Naive thymus-derived CD4-positive, alpha-beta T cell (primary cell): Measurements from ENCODE around the gene F8. TPM values are rescaled to one million over a fixed set of nuclear protein-coding genes. Genes with fewer than 3 reads are reported as not detected.
A peak's percentile ranks its signal among the peaks of the same experiment; 100 is the strongest.

Experiments
- ATAC-seq: fragments of 150-1000 bp; cut with Tn5 transposase; 2 replicates; pipeline ENCODE4 v1.10.0; 2021; ENCODE audit warnings: mild to moderate bottlenecking, moderate library complexity
- CTCF ChIA-PET: fragments of 350-600 bp; sonication (Branson Sonifier 250); formaldehyde crosslinking; loops from one replicate; lab custom pipeline; 2021; ENCODE audit warnings: antibody characterized with exemption; lab: Charles Lee
- POLR2A ChIA-PET: fragments of 350-600 bp; sonication (Branson Sonifier 250); formaldehyde crosslinking; loops from one replicate; lab custom pipeline; 2021; ENCODE audit warnings: antibody characterized with exemption, inconsistent platforms; lab: Charles Lee
- DNase-seq, 9 donors: peaks; one replicate each; pipeline versions ENCODE4 v3.0.0 to v3.0.0-alpha.2; 2020 to 2022; ENCODE audit warnings: mixed read lengths in 1 of 9
- H3K27ac ChIP-seq: one replicate; pipeline ENCODE4 v1.7.0; 2013; ENCODE audit warnings: mild to moderate bottlenecking, low read depth, low read length, moderate library complexity
- H3K27me3 ChIP-seq, 2 donors: one replicate each; pipeline ENCODE4 v1.7.0; 2013; ENCODE audit warnings: low read length in 2 of 2, mild to moderate bottlenecking in 2 of 2, moderate library complexity in 2 of 2; ENCODE audit not compliant: control insufficient read depth in 2 of 2, insufficient read depth in 2 of 2
- H3K36me3 ChIP-seq, 3 experiments: 1 replicate in 2 of 3; 2 replicates in 1 of 3; pipeline ENCODE4 v1.7.0; 2013; ENCODE audit warnings: low read length in 3 of 3, mild to moderate bottlenecking in 3 of 3, moderate library complexity in 1 of 3; ENCODE audit not compliant: insufficient read depth in 3 of 3, control insufficient read depth in 2 of 3
- H3K4me1 ChIP-seq, 2 donors: one replicate each; pipeline ENCODE4 v1.7.0; 2013; ENCODE audit warnings: low read length in 2 of 2, mild to moderate bottlenecking in 2 of 2, moderate library complexity in 1 of 2; ENCODE audit not compliant: control insufficient read depth in 2 of 2, insufficient read depth in 2 of 2
- H3K4me3 ChIP-seq: 2 replicates; pipeline ENCODE4 v1.7.0; 2013; ENCODE audit warnings: mild to moderate bottlenecking, low read length
- H3K9me3 ChIP-seq, 3 experiments: 1 replicate in 2 of 3; 2 replicates in 1 of 3; pipeline ENCODE4 v1.7.0; 2013; ENCODE audit warnings: low read length in 3 of 3; ENCODE audit not compliant: control insufficient read depth in 2 of 3
- H3K27ac Mint-ChIP-seq, 9 donors: one replicate each; pipeline ENCODE4 v1.8.0; 2020 to 2022; ENCODE audit warnings: mixed read lengths in 9 of 9, mild to moderate bottlenecking in 8 of 9, moderate library complexity in 5 of 9, inconsistent platforms in 2 of 9
- H3K27me3 Mint-ChIP-seq, 5 donors: one replicate each; pipeline ENCODE4 v1.8.0; 2021 to 2022; ENCODE audit warnings: mixed read lengths in 5 of 5, mild to moderate bottlenecking in 1 of 5
- H3K36me3 Mint-ChIP-seq, 5 donors: one replicate each; pipeline ENCODE4 v1.8.0; 2020 to 2022; ENCODE audit warnings: mixed read lengths in 5 of 5, mild to moderate bottlenecking in 3 of 5, inconsistent platforms in 1 of 5
- H3K4me1 Mint-ChIP-seq, 7 donors: one replicate each; pipeline ENCODE4 v1.8.0; 2020 to 2022; ENCODE audit warnings: mixed read lengths in 7 of 7, mild to moderate bottlenecking in 3 of 7, inconsistent platforms in 1 of 7
- H3K4me3 Mint-ChIP-seq, 10 donors: one replicate each; pipeline ENCODE4 v1.8.0; 2020 to 2022; ENCODE audit warnings: mild to moderate bottlenecking in 10 of 10, mixed read lengths in 10 of 10, moderate library complexity in 6 of 10, inconsistent platforms in 2 of 10
- H3K9me3 Mint-ChIP-seq, 11 donors: one replicate each; pipeline ENCODE4 v1.8.0; 2020 to 2022; ENCODE audit warnings: mixed read lengths in 11 of 11, mild to moderate bottlenecking in 4 of 11, inconsistent platforms in 1 of 11, moderate library complexity in 1 of 11
- intact Hi-C, 2 donors: fragments of 100-400 bp; cut with micrococcal nuclease; formaldehyde crosslinking; loops; one replicate each; pipeline ENCODE4 v1.15.1; 2023
- polyA plus RNA-seq, 2 donors: library from polyadenylated mRNA; unstranded; fragments of 300-500 nt; fragmentation: Illumina TruSeq; gene quantifications; one replicate each; pipeline ENCODE4 v1.2.3, GENCODE V29; 2021
- total RNA-seq, 6 experiments: library from RNA in 5 of 6; stranded (reverse) in 5 of 6; gene quantifications; 1 replicate in 5 of 6; 2 replicates in 1 of 6; pipeline ENCODE4 v1.2.3 and lab custom pipeline; 2021 to 2026

Gene F8
- total and polyA plus RNA-seq, 7 experiments from 2014 or later: 0.61 to 5.7 (median 1.3) TPM

- peaks cover 0 to 3% (median 0%) of the 10 kb centered on the region in 5 donors for H3K36me3 Mint-ChIP-seq
- H3K4me3 ChIP-seq: no peak overlapping the region
- no peaks in the 10 kb centered on the region for H3K36me3 ChIP-seq
- H3K27ac Mint-ChIP-seq: no peak overlapping the region
- no peak overlapping the region for H3K27ac ChIP-seq
- no peaks in the 10 kb centered on the region for H3K4me1 ChIP-seq
- H3K27me3 ChIP-seq: no peaks in the 10 kb centered on the region
- H3K4me3 Mint-ChIP-seq: no peak overlapping the region
- no peaks in the 10 kb centered on the region for H3K9me3 Mint-ChIP-seq
- DNase-seq (no peak), ATAC-seq (no peak)
- POLR2A ChIA-PET: no interaction called here
- intact Hi-C loops: no loop called here
- H3K27me3 Mint-ChIP-seq: peaks cover 0 to 22% (median 0%) of the 10 kb centered on the region in 5 donors
- H3K9me3 ChIP-seq: no peaks in the 10 kb centered on the region
- CTCF ChIA-PET: no interaction called here
- peaks cover 0 to 2% (median 0%) of the 10 kb centered on the region in 7 donors for H3K4me1 Mint-ChIP-seq
Observed at GRCh38 chrX:154812341-154813101, 210.0 kb downstream of the F8 start.

- Mint-ChIP-seq H3K4me1 (peaks cover 0 to 9% (median 0%) of the 10 kb centered on the region in 7 donors), H3K36me3 (peaks cover 0 to 3% (median 0%) of the 10 kb centered on the region in 5 donors), H3K4me3 (no peak overlapping the region), H3K27me3 (peaks cover 0 to 19% (median 0%) of the 10 kb centered on the region in 5 donors), H3K9me3 (peaks cover 0 to 3% (median 0%) of the 10 kb centered on the region in 11 donors), H3K27ac (no peak overlapping the region)
- ChIA-PET CTCF (no interaction called here), POLR2A (no interaction called here)
- H3K9me3 ChIP-seq: no peaks in the 10 kb centered on the region
- H3K27me3 ChIP-seq: no peaks in the 10 kb centered on the region
- no peaks in the 10 kb centered on the region for H3K36me3 ChIP-seq
- no peak overlapping the region for H3K27ac ChIP-seq
- DNase-seq (no peak), ATAC-seq (no peak)
- intact Hi-C loops: loop anchor here in 1 of 2 donors (10.0 kb wide), 1 partner anchor 805 kb away; the partner anchor contains the start of genes SPRY3 and TMLHE
- H3K4me1 ChIP-seq: no peaks in the 10 kb centered on the region
- H3K4me3 ChIP-seq: no peak overlapping the region
Observed at GRCh38 chrX:154809939-154810665, 212.4 kb downstream of the F8 start.

GRCh38 chrX:154806837-154807501 lies 215.6 kb downstream of the F8 start:
- no peaks in the 10 kb centered on the region for H3K27me3 ChIP-seq
- peaks cover 0 to under 1% (median 0%) of the 10 kb centered on the region in 5 donors for H3K27me3 Mint-ChIP-seq
- no peak overlapping the region for H3K27ac ChIP-seq
- no peak overlapping the region for H3K4me3 Mint-ChIP-seq
- H3K27ac Mint-ChIP-seq: no peak overlapping the region
- H3K9me3 Mint-ChIP-seq: peaks cover 0 to 3% (median 0%) of the 10 kb centered on the region in 11 donors
- H3K36me3 ChIP-seq: no peaks in the 10 kb centered on the region
- peaks cover 0 to 13% of the 10 kb centered on the region in 2 donors for H3K4me1 ChIP-seq
- no peaks in the 10 kb centered on the region for H3K9me3 ChIP-seq
- ChIA-PET POLR2A (interaction anchor here (0.6 kb wide), 1 partner anchor 283 kb away, joined by 3 read pairs; no protein-coding TSS in a partner anchor), CTCF (no interaction called here)
- DNase-seq (no peak), ATAC-seq (no peak)
- H3K36me3 Mint-ChIP-seq: peaks cover 0 to 3% (median 0%) of the 10 kb centered on the region in 5 donors
- H3K4me1 Mint-ChIP-seq: peaks cover 6 to 32% (median 26%) of the 10 kb centered on the region in 7 donors
- H3K4me3 ChIP-seq: no peak overlapping the region
- intact Hi-C loops: loop anchor here in 1 of 2 donors (10.0 kb wide), 1 partner anchor 808 kb away; the partner anchor contains the start of genes SPRY3 and TMLHE

- Mint-ChIP-seq H3K4me1 (peaks cover 6 to 40% (median 36%) of the 10 kb centered on the region in 7 donors), H3K36me3 (peaks cover 0 to 3% (median 0%) of the 10 kb centered on the region in 5 donors), H3K27me3 (no peaks in the 10 kb centered on the region), H3K9me3 (peaks cover 0 to 3% (median 0%) of the 10 kb centered on the region in 11 donors), H3K4me3 (peak overlapping the region; percentile 80 to 91 (median 83)), H3K27ac (peak overlapping the region in 6 of 9 donors; percentile 41 to 71 (median 53))
- DNase-seq (no peak), ATAC-seq (no peak)
- POLR2A ChIA-PET: interaction anchor here (0.9 to 2.1 kb wide), 2 partner anchors 23 to 43 kb away, joined by 3 to 15 read pairs; partner anchors contain the start of gene DKC1
- intact Hi-C loops: loop anchor here (1.0 to 10.0 kb wide), 3 partner anchors 43 to 809 kb away; partner anchors contain the start of genes DKC1 (in 2 of the 2), FUNDC2 (in 1 of the 2), SPRY3 (in 1 of the 2) and TMLHE (in 1 of the 2)
- no peaks in the 10 kb centered on the region for H3K36me3 ChIP-seq
- H3K9me3 ChIP-seq: no peaks in the 10 kb centered on the region
- peak overlapping the region; percentile 55 for H3K4me3 ChIP-seq
- H3K27ac ChIP-seq: peak overlapping the region; percentile 34
- no peaks in the 10 kb centered on the region for H3K27me3 ChIP-seq
- CTCF ChIA-PET: no interaction called here
- H3K4me1 ChIP-seq: peaks cover 0 to 22% of the 10 kb centered on the region in 2 donors
Observed at GRCh38 chrX:154805696-154806091, 216.8 kb downstream of the F8 start.

GRCh38 chrX:154804957-154805695 lies 217.4 kb downstream of the F8 start, which contains the start of gene MPP1:
Gene MPP1, minus strand, starts transcription at chrX:154805485. Its CDS starts 112 bp downstream, at chrX:154805373.
- H3K4me3 ChIP-seq: peak within 1 kb of the TSS; percentile 55
- POLR2A ChIA-PET: interaction anchor here (0.9 to 2.1 kb wide), 2 partner anchors 22 to 43 kb away, joined by 3 to 15 read pairs; partner anchors contain the start of gene DKC1
- H3K4me1 Mint-ChIP-seq: peaks cover 8 to 46% (median 42%) of the 10 kb centered on the region in 7 donors
- CTCF ChIA-PET: no interaction called here
- H3K36me3 ChIP-seq: no peaks in the 10 kb centered on the region
- no peaks in the 10 kb centered on the region for H3K27me3 Mint-ChIP-seq
- H3K9me3 ChIP-seq: no peaks in the 10 kb centered on the region
- H3K4me1 ChIP-seq: peaks cover 0 to 27% of the 10 kb centered on the region in 2 donors
- H3K27me3 ChIP-seq: no peaks in the 10 kb centered on the region
- ATAC-seq (peak; percentile 99), DNase-seq (peak; percentile 61 to 79 (median 74))
- peak within 1 kb of the TSS; percentile 53 to 82 (median 73) for H3K27ac Mint-ChIP-seq
- peak within 1 kb of the TSS; percentile 80 to 91 (median 84) for H3K4me3 Mint-ChIP-seq
- intact Hi-C loops: loop anchor here (1.0 to 10.0 kb wide), 4 partner anchors 37 to 810 kb away; partner anchors contain the start of genes DKC1 (in 2 of the 2), FUNDC2 (in 1 of the 2), SPRY3 (in 1 of the 2) and TMLHE (in 1 of the 2)
- H3K36me3 Mint-ChIP-seq: peaks cover 0 to 3% (median 0%) of the 10 kb centered on the region in 5 donors
- peaks cover 0 to 3% (median 0%) of the 10 kb centered on the region in 11 donors for H3K9me3 Mint-ChIP-seq
- peak within 1 kb of the TSS; percentile 74 for H3K27ac ChIP-seq
